Fibroblast of skin of scalp (primary cell): ENCODE data around the gene GLI2. TPM values are rescaled to one million over a fixed set of nuclear protein-coding genes. Genes with fewer than 3 reads are reported as not detected.

Source experiments
- DNase-seq: peaks from one replicate; pipeline ENCODE4 v3.0.0-alpha.2; 2013
- polyA plus RNA-seq, 2 experiments: library from polyadenylated mRNA; unstranded; fragments of 120-200 nt; gene quantifications; one replicate each; pipeline ENCODE4 v1.2.1, GENCODE V29; 2013; ENCODE audit not compliant: insufficient read length in 2 of 2

GLI2 gene
- polyA plus RNA-seq (2013, experiment 1 of 2; ENCODE audit: insufficient read length): 26.9 TPM
- polyA plus RNA-seq (2013, experiment 2 of 2; ENCODE audit: insufficient read length): 26.3 TPM

DNA sequence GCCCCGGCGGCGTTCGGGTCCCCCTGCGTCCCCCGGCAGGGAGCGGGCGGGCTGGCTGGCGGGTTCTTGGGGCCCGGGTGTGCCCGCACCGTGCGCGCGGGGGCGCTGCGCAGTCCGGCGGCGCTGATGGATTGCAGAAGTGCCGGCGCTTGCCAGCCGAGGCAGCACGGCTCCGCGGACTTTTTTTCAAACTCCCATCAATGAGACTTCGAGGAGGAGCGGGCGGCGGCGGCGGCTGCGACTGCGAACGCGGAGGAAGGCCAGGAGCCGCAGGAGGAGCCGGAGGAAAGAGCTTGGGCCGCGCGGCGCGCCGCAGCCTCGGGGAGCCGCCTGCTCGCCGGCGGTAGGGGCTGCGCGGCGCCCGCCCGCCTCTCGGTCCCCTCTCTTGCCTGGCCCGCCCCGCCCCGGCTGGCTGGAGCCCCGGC lies at the start of gene GLI2:
Gene GLI2, plus strand, starts transcription at position 123 of the 425 bp plus-strand sequence. CDS start 61,453 bp downstream, outside the sequence.
- peak; percentile 91 for DNase-seq

DNA sequence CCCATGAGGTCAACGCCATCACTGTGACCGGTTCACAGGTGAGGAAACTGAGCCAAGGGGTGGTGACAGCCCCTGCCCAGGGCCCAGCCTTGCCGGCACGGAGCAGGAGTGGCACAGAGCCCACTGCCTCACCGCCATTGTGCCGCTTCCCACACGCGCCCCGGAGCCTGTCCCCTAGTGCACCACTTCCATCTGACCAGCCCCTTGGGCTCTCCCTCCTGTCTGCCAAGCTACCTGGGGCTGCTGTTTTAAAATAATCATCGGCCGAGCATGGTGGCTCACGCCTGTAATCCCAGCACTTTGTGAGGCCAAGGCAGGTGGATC lies 49.7 kb upstream of the GLI2 start:
- DNase-seq: no peak

GRCh38 chr2:120686511-120687168 lies 49.0 kb upstream of the GLI2 start:
- DNase-seq: no peak

- no peak for DNase-seq
Observed at GRCh38 chr2:120687210-120687609, 48.5 kb upstream of the GLI2 start.

GRCh38 chr2:120690521-120690920 lies 45.1 kb upstream of the GLI2 start:
- no peak for DNase-seq

- no peak for DNase-seq
Observed at GRCh38 chr2:120691410-120691809, 44.3 kb upstream of the GLI2 start.

DNA sequence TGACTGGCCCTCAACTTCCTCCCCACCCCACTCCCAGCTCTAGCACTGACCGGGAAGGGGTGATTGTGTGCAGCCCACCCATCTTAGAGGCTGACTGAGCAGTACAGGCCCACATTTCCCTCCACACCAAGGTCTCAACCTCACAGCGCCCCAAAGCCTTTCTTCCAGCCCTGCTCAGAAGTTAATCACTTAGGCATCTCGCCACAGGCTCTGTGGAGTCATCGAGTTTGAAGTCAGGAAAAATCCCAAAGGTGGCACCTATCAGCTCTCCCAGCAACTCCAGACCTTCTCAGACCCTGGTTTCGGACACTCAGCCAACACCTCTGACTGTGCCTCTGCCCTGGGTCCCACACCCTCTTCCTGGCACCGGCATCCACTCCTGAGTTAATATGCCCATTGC lies 43.0 kb upstream of the GLI2 start:
- no peak for DNase-seq

DNA sequence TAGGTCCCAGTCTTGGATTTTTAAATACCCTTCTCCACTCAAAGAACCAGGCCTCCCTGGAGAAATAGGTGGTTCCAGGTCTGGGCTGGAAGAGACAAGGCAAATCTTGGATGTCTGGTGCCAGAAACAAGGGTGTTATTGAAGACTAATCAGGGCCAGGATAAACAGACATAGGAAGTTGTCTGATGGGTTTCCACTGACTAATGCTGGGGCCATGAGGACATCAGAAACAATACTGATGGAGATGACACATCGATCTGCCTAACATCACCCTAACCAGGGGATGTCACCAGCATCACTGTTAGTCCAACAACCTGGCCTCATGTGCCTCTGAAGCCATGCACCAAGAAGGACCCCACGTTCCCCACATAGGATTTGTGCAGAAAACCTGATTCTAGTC lies 42.5 kb upstream of the GLI2 start:
- DNase-seq: peak; percentile 31

- no peak for DNase-seq
Observed at GRCh38 chr2:120694034-120694433, 41.6 kb upstream of the GLI2 start.

GRCh38 chr2:120697471-120697870 lies 38.2 kb upstream of the GLI2 start:
- no peak for DNase-seq

DNA sequence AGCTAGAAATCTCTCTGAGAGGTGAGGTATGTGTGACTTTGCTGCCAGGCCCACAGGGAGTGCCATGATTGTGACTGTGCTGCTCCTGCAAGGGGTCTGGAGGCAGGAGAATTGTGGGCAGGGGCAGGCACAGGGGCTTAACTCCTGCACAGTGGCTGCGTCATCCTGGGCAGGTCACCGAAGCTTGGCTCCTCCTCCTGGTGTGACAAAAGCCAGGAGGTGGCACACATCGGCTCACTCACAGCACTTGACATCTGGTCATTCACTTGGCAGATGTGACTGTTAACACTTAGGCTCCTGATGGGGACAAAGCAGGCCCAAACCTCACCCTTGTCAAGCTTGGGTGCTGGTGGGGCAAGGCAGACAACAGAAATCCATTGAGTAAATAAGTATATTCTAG lies 36.4 kb upstream of the GLI2 start:
- no peak for DNase-seq

DNA sequence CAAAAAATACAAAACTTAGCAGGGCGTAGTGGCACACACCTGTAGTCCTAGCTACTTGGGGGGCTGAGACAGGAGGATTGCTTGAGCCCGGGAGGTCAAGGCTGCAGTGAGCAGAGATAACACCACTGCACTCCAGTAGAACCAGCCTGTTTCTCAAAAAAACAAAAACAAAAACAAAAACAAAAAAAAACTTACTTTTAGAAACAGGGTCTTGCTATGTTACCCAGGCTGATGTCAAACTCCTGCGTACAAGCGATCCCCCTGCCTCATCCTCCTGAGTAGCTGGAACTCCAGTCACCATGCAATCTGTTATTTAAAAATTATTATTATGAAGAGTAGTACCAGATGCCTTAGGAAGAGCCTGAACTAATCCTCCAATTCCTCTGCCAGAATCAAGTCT lies 35.0 kb upstream of the GLI2 start:
- no peak for DNase-seq

GRCh38 chr2:120701096-120701495 lies 34.6 kb upstream of the GLI2 start:
- no peak for DNase-seq

DNA sequence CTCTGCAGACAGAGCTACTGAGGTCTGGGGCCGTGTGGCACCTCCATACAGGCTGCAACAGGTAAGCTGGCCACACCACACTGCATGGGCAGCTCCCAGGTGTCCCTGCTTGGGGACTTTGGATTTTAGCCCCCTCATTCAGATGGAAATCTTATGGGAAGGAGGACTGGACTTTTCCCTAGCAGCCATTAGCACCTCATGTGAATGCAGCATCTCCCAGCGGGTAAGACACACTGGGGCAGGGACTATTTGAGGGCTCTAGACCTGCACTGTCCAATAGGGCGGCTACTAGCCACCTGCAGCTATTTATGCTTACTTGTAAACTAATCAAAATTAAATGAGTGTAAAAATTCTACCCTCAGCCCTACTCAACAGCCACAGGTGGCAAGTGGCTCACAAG lies 34.2 kb upstream of the GLI2 start:
- no peak for DNase-seq

DNA sequence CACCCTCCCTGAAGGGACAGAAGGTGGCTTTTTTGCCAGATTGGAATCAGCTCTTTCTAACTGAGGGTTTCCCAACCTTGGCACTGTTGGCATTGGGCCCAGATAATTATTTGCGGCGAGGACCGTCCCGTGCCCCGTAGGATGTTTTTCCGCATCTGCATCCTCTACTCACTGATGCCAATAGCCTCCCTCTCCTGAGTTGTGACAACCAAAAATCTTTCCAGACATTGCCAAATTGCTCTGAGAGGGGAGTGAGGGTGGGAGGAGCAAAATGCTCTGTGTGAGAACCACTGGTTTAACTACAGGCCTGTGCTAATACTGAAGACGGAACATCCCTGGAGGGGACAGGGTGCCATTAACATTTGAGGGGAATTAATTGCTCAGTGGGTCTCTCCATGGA lies 33.6 kb upstream of the GLI2 start:
- DNase-seq: no peak

DNA sequence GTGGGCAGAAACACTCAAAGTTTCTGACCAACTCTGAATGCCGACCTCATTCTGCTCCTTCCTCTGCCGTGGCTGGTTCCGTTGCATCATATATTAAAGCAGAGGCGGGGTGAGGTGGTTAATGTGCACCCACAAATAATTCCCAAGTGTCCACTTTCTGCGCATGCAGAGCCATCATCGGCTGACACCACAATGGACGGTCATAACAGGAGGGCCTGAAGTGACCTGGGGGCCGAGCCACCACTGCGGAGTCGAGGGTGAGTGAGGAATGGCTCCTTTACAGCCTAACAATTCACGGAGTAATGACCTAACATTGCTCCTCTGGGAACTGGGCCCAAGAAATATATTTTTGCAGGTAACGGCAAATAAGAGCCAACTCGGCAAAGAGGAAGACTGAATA lies 32.9 kb upstream of the GLI2 start:
- DNase-seq: no peak

- peak; percentile 82 for DNase-seq
Observed at GRCh38 chr2:120703330-120703994, 32.2 kb upstream of the GLI2 start.

GRCh38 chr2:120704696-120705095 lies 31.0 kb upstream of the GLI2 start:
- DNase-seq: no peak

- no peak for DNase-seq
Observed at GRCh38 chr2:120707816-120708215, 27.9 kb upstream of the GLI2 start.

DNA sequence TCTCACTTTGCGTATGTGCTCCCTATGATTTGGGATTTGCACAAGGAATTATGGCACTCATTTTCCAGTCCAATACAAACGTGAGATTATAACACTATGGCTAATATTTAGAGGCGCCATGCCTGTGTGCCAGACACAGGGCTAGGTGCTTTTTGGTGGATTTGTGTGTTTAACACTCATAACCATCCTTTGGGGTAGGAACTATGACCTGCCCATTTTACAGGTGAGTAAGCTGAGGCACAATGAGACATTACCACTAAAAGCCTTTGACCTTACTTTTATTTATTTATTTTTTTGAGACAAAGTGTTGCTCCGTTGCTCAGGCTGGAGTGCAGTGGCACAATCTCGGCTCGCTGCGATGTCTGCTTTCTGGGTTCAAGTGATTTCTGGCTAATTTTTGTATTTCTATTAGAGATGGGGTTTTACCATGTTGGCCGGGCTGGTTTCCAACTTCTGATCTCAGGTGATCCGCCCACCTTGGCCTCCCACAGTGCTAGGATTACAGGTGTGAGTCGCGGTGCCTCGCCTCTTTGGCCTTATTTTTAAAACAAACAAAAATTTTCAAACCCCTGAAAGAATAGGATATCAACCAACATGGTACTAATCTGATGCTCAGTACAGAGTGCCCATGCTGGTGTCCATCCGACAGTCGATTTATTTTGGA lies 26.6 kb upstream of the GLI2 start:
- no peak for DNase-seq

- peak; percentile 70 for DNase-seq
Observed at GRCh38 chr2:120709608-120710041, 26.0 kb upstream of the GLI2 start.

- DNase-seq: peak; percentile 87
Observed at GRCh38 chr2:120710256-120710655, 25.4 kb upstream of the GLI2 start.

GRCh38 chr2:120711694-120712093 lies 24.0 kb upstream of the GLI2 start:
- no peak for DNase-seq

DNA sequence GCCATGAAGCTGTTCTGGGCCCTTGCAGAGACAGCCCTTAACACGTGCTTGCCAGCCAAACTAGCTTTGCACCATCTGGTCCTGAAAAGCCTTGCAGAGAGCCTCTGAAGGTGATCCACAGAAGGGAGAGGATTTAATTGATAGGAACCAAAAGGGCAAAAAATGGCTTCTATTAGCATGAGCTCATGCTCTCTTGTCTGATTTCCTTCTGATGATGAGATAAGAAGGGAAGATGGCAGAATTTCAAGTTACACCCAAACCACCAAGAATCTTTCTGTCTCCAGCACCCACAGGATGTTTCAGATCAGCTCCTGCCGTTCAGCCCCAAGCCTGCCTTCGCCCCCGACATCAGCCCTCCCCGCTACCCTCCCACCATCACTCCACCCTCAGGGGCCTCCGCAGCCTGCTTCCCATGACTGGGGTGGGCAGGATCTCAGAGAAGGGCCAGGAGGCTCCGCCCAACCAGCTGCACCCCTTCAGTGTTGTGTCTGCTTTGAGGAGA lies 23.4 kb upstream of the GLI2 start:
- DNase-seq: peak; percentile 70
